WERI-Rb-1 (cell line): ENCODE data around the gene MYH14.
"Not testable (repeated sequence)": the region's sequence is repeated elsewhere in the genome, so short reads cannot be mapped to it uniquely, and the experiment has no call there.

Source experiments
- DNase-seq: peaks from one replicate; pipeline ENCODE4 v3.0.0-alpha.2; 2020
- H3K27ac ChIP-seq: fragments of 250-450 bp; sonication (Bioruptor Pico); 2 replicates; pipeline ENCODE4 v1.5.1; 2020; ENCODE audit warnings: mild to moderate bottlenecking, moderate library complexity
- H3K27me3 ChIP-seq: fragments of 250-450 bp; sonication (Bioruptor Pico); 2 replicates; pipeline ENCODE4 v1.5.1; 2021; ENCODE audit warnings: mild to moderate bottlenecking, low read depth, moderate library complexity; ENCODE audit not compliant: insufficient read depth, severe bottlenecking
- H3K36me3 ChIP-seq: fragments of 250-450 bp; sonication (Bioruptor Pico); 2 replicates; pipeline ENCODE4 v1.5.1; 2020; ENCODE audit warnings: mild to moderate bottlenecking, moderate library complexity
- H3K4me3 ChIP-seq: 2 replicates; pipeline ENCODE4 v1.5.1; 2011; ENCODE audit warnings: low read depth, mild to moderate bottlenecking, control low read depth, low read length
- H3K9me3 ChIP-seq: fragments of 250-450 bp; sonication (Bioruptor Pico); 2 replicates; pipeline ENCODE4 v1.5.1; 2021; ENCODE audit warnings: mild to moderate bottlenecking, moderate library complexity; ENCODE audit not compliant: severe bottlenecking
- CTCF ChIP-seq: IDR thresholded peaks from 2 replicates; pipeline ENCODE4 v1.5.1; 2011; ENCODE audit warnings: low read depth, mild to moderate bottlenecking, control low read depth, inconsistent platforms, low read length

MYH14 gene

GRCh38 chr19:50332244-50333038, 129.0 kb downstream of the MYH14 start:
- H3K9me3 ChIP-seq: peaks cover 7% of the 10 kb centered on the region
- no peak overlapping the region for H3K27ac ChIP-seq
- no peak overlapping the region for H3K4me3 ChIP-seq
- no peaks in the 10 kb centered on the region for H3K27me3 ChIP-seq
- no peak for TF ChIP-seq CTCF
- DNase-seq: no peak
- H3K36me3 ChIP-seq: no peaks in the 10 kb centered on the region

GRCh38 chr19:50333235-50333736, 129.9 kb downstream of the MYH14 start:
- H3K9me3 ChIP-seq: peaks cover 7% of the 10 kb centered on the region
- H3K36me3 ChIP-seq: peaks cover under 1% of the 10 kb centered on the region; the same call in 1 of the 2 replicates
- no peaks in the 10 kb centered on the region for H3K27me3 ChIP-seq
- peak overlapping the region; percentile 58 for H3K4me3 ChIP-seq
- no peak for TF ChIP-seq CTCF
- peak; percentile 91 for DNase-seq
- H3K27ac ChIP-seq: peak overlapping the region; percentile 67

GRCh38 chr19:50333737-50334617, 130.6 kb downstream of the MYH14 start:
- no peak for TF ChIP-seq CTCF
- Histone ChIP-seq H3K27me3 (no peaks in the 10 kb centered on the region), H3K36me3 (peaks cover 4% of the 10 kb centered on the region; the same call in 1 of the 2 replicates), H3K27ac (peak overlapping the region; percentile 67), H3K4me3 (peak overlapping the region; percentile 58), H3K9me3 (peaks cover 7% of the 10 kb centered on the region)
- DNase-seq: peak; percentile 66

DNA sequence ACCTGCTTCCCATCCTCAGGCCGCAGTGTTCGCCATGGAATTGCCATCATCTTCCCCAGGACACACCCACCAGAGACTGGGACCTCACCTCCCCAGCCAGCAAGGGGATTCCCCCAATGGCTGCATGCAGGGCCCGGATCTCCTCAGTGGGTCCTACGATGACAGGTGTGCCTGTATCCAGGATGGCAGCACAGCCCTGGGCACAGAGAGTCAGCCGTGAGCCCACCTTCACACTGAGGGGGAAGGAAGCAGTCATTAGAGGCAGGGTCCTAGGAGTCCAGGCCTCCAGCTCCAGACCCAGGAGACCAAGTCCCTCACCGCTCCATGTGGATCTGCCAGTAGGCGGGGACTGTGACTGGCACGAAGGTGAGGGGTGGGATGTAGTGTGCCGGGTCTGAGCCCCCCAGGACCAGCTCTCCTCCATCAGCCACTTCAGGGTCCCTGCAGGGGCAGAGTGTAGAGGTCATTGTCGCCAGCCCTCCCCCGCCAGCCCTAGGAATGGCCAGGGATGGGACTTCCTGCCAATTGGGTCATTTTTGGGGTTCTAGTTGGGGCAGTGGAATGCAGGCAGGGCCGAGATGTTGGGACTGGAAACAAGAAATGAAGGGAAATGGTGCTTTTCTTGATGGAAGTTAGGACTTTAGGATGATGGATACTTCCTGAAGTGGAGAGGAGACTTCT, 131.5 kb downstream of the MYH14 start:
- DNase-seq: no peak
- H3K27me3 ChIP-seq: no peaks in the 10 kb centered on the region
- H3K4me3 ChIP-seq: no peak overlapping the region
- TF ChIP-seq CTCF: no peak
- H3K27ac ChIP-seq: no peak overlapping the region
- peaks cover 4% of the 10 kb centered on the region; the same call in 1 of the 2 replicates for H3K36me3 ChIP-seq
- peaks cover 7% of the 10 kb centered on the region for H3K9me3 ChIP-seq

GRCh38 chr19:50337031-50337430, 133.6 kb downstream of the MYH14 start:
- H3K27me3 ChIP-seq, H3K36me3 ChIP-seq, H3K27ac ChIP-seq, H3K9me3 ChIP-seq, H3K4me3 ChIP-seq, DNase-seq: not testable (repeated sequence)

DNA sequence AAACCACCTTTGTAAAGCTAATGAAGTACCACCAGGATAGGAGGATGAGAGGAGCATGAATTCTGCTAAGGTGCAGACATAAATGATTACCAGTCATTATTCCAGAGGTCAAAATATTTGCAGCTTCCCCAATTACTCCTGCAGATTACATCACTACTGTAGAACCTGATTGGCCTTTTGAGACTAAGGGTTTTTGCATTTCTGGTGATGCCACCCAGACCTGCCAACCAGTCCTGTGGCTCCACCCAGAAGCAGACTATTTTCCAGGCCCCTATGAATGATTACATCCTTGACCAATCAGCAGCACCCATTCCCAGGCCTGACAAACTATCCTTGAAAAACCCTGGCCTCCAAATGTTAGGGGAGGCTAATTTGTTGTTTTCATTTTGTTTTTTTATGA, 136.9 kb downstream of the MYH14 start:
- Histone ChIP-seq H3K27ac (no peak overlapping the region), H3K9me3 (no peaks in the 10 kb centered on the region), H3K27me3 (no peaks in the 10 kb centered on the region), H3K36me3 (peaks cover 6% of the 10 kb centered on the region), H3K4me3 (no peak overlapping the region)
- TF ChIP-seq CTCF: no peak
- DNase-seq: no peak
